Neural progenitor cell (in vitro differentiated cells): ENCODE results near the gene FOXE1.

ENCODE experiments used
- CTCF ChIP-seq: fragments of 200-600 bp; sonication (generic); IDR thresholded peaks from 2 replicates; pipeline ENCODE4 v1.5.1; 2017; ENCODE audit warnings: antibody characterized with exemption, mild to moderate bottlenecking
- EZH2phosphoT487 ChIP-seq: fragments of 200-600 bp; sonication (generic); IDR thresholded peaks from 2 replicates; pipeline ENCODE4 v1.6.1; 2017; ENCODE audit warnings: antibody characterized with exemption

DNA sequence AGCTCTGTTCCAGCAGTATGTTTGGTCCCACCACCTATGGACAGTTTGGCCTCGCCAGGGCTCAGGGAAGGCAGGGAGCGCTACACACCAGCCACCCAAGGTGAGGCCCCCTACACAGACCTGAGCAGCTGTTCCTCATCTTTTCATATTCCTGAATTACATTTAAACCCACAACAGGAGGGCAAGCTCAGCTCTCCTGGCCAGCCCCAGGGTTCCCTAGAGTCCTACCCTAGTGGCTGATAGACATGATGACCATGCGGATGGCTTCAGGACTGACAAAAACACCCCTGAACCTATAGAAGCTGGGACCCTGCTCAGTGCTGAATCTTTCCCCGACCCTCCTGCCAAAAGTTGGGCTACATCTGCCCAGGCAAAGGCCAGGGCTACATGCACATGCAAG, 6.7 kb upstream of the FOXE1 start:
- TF ChIP-seq EZH2phosphoT487 (no peak), CTCF (no peak)
